ENCODE data around the gene CHN2.

Gene CHN2

GRCh38 chr7:29194594-29195427 lies at the start of gene CHN2:
Gene CHN2 (plus strand): TSS chr7:29194775.
- DNase-seq: peak; percentile 53 to 67

DNA sequence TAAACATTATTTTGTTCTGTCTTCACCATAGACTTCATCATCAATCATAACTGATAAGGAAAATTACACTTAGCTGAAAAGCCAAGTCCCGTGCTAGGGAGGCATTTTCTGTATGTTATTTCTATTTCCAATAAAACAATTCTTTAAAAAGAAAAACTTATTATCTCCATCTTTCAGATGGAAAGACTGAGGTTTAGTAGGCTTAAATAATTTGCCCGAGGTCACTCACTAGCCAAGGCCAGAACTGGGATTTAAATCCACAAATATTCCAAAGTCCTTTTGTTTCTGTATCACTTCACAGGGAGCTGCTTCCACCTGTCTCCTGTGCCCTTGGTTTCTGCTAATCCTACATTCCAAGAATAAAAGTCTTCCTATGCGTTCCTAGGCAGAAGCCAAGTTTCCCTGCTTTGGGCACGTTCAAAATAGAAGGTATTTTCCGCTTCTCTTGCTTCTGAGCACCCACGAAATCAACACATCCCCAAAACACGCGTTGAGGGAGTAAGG lies 49.0 kb upstream of the CHN2 start:
- DNase-seq: no peak

GRCh38 chr7:29146057-29146706 lies 48.4 kb upstream of the CHN2 start, which contains the start of gene CPVL:
Gene CPVL (minus strand): TSS chr7:29146537. CDS start chr7:29121061, 25,476 bp downstream.
- DNase-seq: peak; percentile 21

DNA sequence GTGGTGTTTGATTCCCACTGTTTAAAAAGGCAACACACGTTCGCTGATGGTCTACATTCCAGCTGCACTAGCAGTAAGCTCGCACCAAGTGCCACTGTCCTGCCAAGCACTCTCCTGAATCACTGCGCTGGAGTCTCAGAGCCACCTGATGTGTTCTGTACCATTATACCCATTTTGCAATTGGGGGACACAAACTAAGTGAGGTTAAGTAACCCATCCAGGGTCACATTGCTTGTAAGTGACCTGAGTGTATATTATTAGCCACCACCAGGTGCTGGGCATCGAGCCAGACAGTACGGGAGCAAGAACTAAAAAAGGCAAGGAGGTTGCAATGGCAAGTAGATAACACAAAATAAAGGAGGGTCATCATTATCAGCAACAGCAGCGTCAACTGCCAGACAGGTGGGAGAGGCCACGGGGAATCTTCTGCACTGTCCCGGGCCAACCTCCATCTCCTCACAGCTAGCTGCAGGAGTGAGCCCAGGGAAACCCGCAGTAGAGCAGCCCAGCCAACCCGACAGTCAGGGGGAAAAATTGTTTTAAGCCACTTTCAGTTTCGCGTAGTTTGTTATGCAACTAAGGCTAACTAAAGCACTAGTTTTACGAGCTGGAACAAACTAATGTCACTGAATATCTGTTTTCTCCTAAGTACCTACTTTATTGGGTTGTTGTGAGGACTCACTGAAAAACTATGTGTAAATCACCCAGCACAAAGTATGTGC lies 47.5 kb upstream of the CHN2 start:
- no peak for DNase-seq

GRCh38 chr7:29147821-29148220 lies 46.8 kb upstream of the CHN2 start:
- no peak for DNase-seq

DNA sequence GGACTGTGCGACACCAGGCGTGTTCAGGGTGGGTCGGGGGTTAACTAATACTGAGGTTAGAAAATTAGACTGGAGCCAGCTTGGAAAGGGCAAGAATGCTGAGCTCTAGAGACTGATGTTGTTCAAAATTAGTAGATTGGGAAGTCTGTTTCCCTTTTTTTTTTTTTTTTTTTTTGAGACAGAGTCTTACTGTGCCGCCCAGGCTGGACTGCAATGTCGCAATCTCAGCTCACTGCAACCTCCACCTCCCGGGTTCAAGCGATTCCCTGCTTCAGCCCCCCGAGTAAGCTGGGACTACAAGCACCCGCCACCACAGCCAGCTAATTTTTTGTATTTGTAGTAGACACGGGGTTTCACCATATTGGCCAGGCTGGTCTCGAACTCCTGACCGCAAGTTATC lies 45.5 kb upstream of the CHN2 start:
- no peak for DNase-seq

GRCh38 chr7:29150856-29151255 lies 43.7 kb upstream of the CHN2 start:
- no peak for DNase-seq

DNA sequence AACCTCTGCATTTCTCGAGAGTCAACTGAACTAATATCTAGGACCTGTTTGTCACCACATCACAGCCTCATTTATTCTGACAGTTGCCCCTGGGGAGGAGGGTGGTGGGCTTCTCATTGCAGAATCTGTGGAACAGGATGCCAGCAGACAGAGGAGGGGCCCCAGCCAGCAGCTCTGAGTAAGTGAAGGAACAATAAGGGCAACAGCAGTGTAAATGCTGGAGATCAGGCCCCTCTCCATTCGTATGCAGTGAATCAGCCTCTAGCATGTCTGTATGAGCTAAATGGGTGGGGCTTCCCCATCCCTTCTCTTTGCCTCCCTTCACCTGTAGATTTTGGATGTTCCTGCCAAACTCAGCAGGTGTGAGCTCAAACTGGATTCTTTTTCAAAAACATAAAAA lies 40.5 kb upstream of the CHN2 start:
- no peak for DNase-seq

GRCh38 chr7:29156907-29157452 lies 37.6 kb upstream of the CHN2 start:
- no peak for DNase-seq

DNA sequence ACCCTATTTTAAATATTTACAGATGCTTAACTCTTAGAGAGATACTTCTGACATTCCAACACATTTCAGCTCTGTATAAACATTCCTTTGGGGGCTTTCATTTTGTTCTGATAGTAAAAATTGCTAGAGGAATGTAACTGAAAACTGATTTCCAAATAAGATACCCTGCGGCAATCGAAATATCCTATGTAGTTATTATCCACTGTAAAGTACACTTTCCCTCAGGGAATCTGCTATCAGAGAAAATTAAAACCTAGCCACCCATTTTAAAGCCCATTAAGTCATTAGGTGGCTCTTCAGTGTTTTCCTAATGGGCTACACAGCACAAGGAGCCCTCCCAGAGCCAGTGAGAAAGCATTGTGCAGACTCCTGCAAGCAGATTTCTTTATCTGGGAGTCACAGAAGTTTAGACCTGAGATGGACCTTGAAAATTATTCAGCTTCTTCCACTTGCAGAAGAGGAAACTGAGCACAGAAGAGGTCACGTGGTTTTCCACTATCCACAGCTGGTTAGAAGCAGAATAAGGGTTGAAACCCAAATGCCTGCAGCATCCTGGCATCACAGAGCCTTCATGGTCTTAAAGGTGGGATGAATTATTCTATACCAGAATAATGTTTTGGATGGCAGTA lies 35.7 kb upstream of the CHN2 start:
- DNase-seq: no peak

GRCh38 chr7:29160080-29160479 lies 34.5 kb upstream of the CHN2 start:
- no peak for DNase-seq

DNA sequence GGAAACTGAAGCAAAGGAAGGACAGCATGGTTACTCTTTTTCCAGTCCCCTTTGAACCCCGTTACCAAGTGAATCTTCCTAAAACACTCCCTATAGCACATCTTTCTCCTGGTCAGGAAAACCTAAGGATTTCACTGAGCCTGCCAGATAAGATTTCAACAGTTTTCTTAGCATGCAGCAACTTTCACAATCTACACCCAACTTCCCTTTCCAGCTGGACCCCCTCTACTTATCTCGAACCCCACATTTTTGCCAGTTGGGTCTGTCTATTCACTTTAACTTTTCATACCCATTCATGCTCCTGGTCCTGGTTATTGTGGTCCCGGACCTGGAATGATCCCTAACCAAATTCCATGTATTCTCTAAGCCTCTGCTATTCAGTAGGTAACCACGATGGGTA lies 33.3 kb upstream of the CHN2 start:
- DNase-seq: no peak

DNA sequence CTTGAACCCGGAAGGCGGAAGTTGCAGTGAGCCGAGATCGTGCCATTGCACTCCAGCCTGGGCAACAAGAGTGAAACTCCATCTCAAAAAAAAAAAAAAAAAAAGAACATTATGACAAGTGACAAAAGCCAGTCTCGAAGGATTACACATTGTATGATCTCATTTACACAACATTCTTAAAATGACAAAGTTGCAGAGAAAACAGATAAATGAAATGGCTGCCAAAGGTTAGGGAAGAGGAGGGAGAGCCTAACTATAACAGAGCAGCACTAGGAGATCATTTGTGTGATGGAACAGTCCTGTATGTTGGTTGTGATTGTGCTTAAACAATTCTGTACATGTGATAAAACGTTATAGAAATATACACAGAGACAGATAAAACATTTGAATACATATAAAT lies 32.0 kb upstream of the CHN2 start:
- no peak for DNase-seq

DNA sequence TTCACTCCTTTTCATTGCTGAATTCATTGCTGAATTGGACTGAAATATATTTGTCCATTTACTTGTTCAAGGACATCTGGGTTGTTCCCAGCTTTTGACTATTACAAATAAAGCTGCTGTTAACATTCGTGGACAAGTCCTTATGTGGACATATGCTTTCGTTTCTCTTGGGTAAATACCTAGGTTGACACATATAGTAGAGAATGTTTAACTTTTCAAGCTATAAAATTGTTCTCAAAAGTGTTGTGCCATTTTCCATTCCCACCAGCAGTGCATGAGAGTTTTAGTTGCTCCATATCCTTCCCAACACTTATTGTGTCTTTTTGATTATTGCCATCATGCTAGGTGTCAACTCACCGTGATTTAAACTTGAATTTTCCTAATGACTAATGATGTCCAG lies 30.7 kb upstream of the CHN2 start:
- no peak for DNase-seq

DNA sequence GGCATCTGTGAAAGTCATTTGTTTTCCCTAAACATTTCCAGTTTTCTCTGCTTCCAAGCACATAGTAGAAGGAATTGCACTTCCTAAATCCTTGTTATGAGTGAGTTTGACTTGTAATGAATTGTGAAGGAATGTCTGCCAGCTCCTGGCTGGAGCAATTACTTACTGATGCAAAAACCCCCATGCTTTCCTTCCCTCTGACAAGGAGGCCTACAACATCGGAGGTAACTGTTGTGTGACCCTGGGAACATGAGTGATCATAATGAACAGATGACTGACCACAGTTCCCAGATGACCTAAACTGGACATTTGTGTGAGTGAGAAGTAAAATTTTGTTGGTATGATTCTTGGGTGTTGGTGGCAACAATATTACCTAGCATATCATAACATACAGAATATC lies 26.9 kb upstream of the CHN2 start:
- no peak for DNase-seq

- DNase-seq: no peak
Observed at GRCh38 chr7:29170781-29171180, 23.8 kb upstream of the CHN2 start.

GRCh38 chr7:29173458-29173857 lies 21.1 kb upstream of the CHN2 start:
- no peak for DNase-seq

DNA sequence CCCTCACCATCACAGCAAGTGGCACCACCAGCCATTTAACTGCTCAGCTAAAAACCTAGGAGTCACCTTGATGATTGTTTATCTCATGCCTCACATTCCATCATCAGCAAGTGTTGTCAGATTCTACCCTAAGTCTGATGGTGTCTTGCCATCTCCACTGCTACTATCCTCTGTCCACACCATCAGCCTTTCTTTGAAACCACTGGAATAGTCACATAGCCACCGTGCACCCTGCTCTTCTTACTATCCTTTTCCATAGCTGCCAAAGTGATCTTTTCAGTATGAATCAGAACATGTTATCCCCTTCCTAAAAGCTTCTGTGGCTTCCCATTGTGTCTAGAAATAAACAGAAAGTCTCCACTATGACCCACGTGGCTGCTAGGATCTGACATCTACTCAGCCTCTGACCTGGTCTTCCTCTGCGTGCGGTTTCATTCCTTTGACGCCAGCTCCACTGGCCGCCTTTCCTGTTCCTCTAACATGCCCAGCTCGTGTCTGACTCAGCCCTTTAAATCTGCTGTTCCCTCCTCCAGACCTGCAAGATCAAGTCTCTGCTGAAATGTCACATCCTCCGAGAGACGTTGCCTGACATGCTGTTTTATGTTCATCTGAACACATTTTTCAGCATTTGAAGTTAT lies 16.5 kb upstream of the CHN2 start:
- DNase-seq: peak; percentile 32 to 38

DNA sequence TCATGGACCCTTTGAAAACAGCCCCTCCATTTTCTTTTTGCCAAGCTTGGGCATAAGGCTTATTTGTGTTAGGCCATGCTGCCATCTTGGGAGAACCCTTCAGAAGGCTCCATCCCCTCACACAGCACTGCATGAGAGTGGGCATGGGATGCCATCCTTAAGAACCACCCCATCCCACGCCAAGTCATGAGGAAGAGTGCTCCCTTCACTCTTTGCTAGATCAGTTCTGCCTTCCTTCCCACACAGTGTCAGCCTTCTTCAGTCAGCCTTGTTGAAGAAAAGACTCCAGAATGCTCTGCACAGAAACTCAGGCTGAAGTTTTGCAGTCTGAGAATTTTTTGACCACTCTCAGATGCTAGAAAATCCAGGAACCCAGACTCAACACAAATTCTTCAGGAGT lies 15.5 kb upstream of the CHN2 start:
- no peak for DNase-seq

DNA sequence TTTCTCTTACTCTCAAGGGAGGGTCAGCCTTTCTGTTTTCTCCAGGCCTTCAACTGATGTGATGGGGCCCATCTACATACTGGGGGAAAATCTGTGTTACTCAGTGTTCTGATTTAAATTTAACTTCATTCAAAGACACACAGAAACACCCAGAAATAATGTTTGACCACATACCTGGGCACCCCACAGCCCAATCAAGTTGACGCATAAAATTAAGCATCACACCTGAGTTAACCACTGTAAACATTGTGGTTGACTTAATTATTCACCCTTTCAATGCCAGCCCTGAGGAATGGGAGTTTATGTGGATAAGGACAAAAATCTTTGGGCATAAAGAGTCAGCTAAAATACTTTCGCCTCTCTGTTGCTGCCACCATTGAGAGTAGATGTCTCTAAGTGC lies 10.0 kb upstream of the CHN2 start:
- DNase-seq: no peak

DNA sequence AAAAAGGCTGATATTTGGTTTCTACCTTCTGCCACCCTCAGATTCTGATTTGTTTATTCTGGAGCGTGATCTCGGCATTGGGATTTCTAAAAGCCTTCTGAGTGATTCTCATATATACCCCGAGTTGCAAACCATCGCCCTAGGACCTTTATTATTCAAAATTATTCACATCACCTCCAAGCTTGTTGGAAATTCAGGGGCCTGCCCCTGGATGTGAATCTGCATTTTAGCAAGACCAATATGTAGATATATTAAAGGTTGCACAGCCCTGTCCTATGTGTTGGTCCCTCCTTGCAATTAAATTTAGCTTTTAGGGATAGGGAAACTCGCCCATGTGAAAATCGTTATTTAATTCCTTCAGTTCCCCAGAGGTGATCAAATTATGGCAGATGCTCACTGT lies 9.0 kb upstream of the CHN2 start:
- no peak for DNase-seq

- DNase-seq: peak; percentile 72 to 74
Observed at GRCh38 chr7:29189743-29190201, 4.8 kb upstream of the CHN2 start.
